ENCODE measurements around the gene C11orf68. TPM values are rescaled to one million over a fixed set of nuclear protein-coding genes. Genes with fewer than 3 reads are reported as not detected.

C11orf68 gene
- total RNA-seq, 2 donors from 2014 or later = 26.0 to 29.1 TPM

GRCh38 chr11:65868076-65868667, 50.7 kb downstream of the C11orf68 start:
- Mint-ChIP-seq H3K27me3 (ENCODE audit: insufficient read depth) (no peaks in the 10 kb centered on the region), H3K9me3 (no peaks in the 10 kb centered on the region), H3K4me3 (peak overlapping the region; percentile 51), H3K36me3 (ENCODE audit: low read depth) (peaks cover 53% of the 10 kb centered on the region), H3K27ac (no peak overlapping the region), H3K4me1 (peaks cover 8% of the 10 kb centered on the region)
- Histone ChIP-seq H3K4me3 (ENCODE audit: low read length) (no peak overlapping the region), H3K9ac (ENCODE audit: extremely low read depth, low read length, poor library complexity, severe bottlenecking) (no peak overlapping the region), H3K27me3 (ENCODE audit: control insufficient read depth, insufficient read depth, low read length, poor library complexity, severe bottlenecking) (no peaks in the 10 kb centered on the region), H3K4me1 (ENCODE audit: control insufficient read depth, insufficient read depth, low read length) (no peaks in the 10 kb centered on the region), H3K9me3 (ENCODE audit: control insufficient read depth, low read length) (no peaks in the 10 kb centered on the region), H3K27ac (ENCODE audit: low read depth, low read length) (no peak overlapping the region), H3K36me3 (ENCODE audit: control insufficient read depth, insufficient read depth, low read length) (peaks cover 61% of the 10 kb centered on the region)
- peak; percentile 86 for DNase-seq
- TF ChIP-seq CTCF (conservative IDR thresholded peaks at IDR 0.05) = no peak
- WGBS, 2 experiments (ENCODE audit: insufficient coverage in 1 of 2, insufficient read length in 1 of 2) = 90 to 94% methylated on average over 17 to 18 of the region's 19 CpGs

GRCh38 chr11:65867284-65868071, 51.4 kb downstream of the C11orf68 start:
- H3K4me1 ChIP-seq (ENCODE audit: control insufficient read depth, insufficient read depth, low read length) = peaks cover under 1% of the 10 kb centered on the region
- H3K27ac ChIP-seq (ENCODE audit: low read depth, low read length) = no peak overlapping the region
- peak; percentile 84 for DNase-seq
- H3K9me3 ChIP-seq (ENCODE audit: control insufficient read depth, low read length) = no peaks in the 10 kb centered on the region
- Mint-ChIP-seq H3K27ac (no peak overlapping the region), H3K36me3 (ENCODE audit: low read depth) (peaks cover 59% of the 10 kb centered on the region), H3K4me1 (peaks cover 5% of the 10 kb centered on the region), H3K4me3 (peak overlapping the region; percentile 51), H3K27me3 (ENCODE audit: insufficient read depth) (no peaks in the 10 kb centered on the region), H3K9me3 (no peaks in the 10 kb centered on the region)
- H3K4me3 ChIP-seq (ENCODE audit: low read length) = no peak overlapping the region
- H3K9ac ChIP-seq (ENCODE audit: extremely low read depth, low read length, poor library complexity, severe bottlenecking) = no peak overlapping the region
- 67 to 68% methylated on average over 26 to 28 of the region's 29 CpGs for WGBS, 2 experiments (ENCODE audit: insufficient coverage in 1 of 2, insufficient read length in 1 of 2)
- no peaks in the 10 kb centered on the region for H3K27me3 ChIP-seq (ENCODE audit: control insufficient read depth, insufficient read depth, low read length, poor library complexity, severe bottlenecking)
- no peak for TF ChIP-seq CTCF (conservative IDR thresholded peaks at IDR 0.05)
- H3K36me3 ChIP-seq (ENCODE audit: control insufficient read depth, insufficient read depth, low read length) = peaks cover 67% of the 10 kb centered on the region

Other genes with a start within 250 kb of the C11orf68 start
- gene KAT5, start 206.8 kb downstream of the C11orf68 start, total RNA-seq = 10 to 100 TPM; 48.5 to 48.8 TPM
- 10 to 100 TPM; 41.6 to 47.9 TPM for gene RNASEH2C, start 198.3 kb downstream of the C11orf68 start, total RNA-seq
- gene AP5B1, start 138.1 kb downstream of the C11orf68 start, total RNA-seq = 10 to 100 TPM; 17.8 to 29.9 TPM
- gene OVOL1, start 132.0 kb downstream of the C11orf68 start, total RNA-seq = 1 to 10 TPM; 3.4 to 5.5 TPM
- gene SNX32, start 85.1 kb downstream of the C11orf68 start, total RNA-seq = 1 to 10 TPM; 1.5 to 4.3 TPM
- 1,000 to 10,000 TPM; 1,218 to 1,284 TPM for gene CFL1, start 60.9 kb downstream of the C11orf68 start, total RNA-seq
- 10 to 100 TPM; 51.0 to 64.5 TPM for gene MUS81, start 58.6 kb downstream of the C11orf68 start, total RNA-seq
- gene EFEMP2, start 46.3 kb downstream of the C11orf68 start, total RNA-seq = 10 to 100 TPM; 84.5 to 99.6 TPM
- not detected for gene CTSW, start 39.2 kb downstream of the C11orf68 start, total RNA-seq
- gene FIBP, start 30.6 kb downstream of the C11orf68 start, total RNA-seq = 10 to 100 TPM; 81.0 to 92.0 TPM
- gene CCDC85B, start 28.4 kb downstream of the C11orf68 start, total RNA-seq = 10 to 100 TPM; 18.2 to 23.9 TPM
- 1 to 10 TPM in 1 of 2 donors, not detected in 1; 1.8 TPM for gene FOSL1, start 18.7 kb downstream of the C11orf68 start, total RNA-seq
- gene DRAP1, start 364 bp upstream of the C11orf68 start, total RNA-seq = 100 to 1,000 TPM in 1 of 2 donors, 10 to 100 TPM in 1; 83.8 to 103 TPM
- 1 to 10 TPM in 1 of 2 donors, under 1 TPM in 1; 0.97 to 5.6 TPM for gene TSGA10IP, start 26.4 kb upstream of the C11orf68 start, total RNA-seq
- gene SART1, start 42.7 kb upstream of the C11orf68 start, total RNA-seq = 10 to 100 TPM; 50.6 to 52.0 TPM
- 10 to 100 TPM; 37.4 to 40.1 TPM for gene EIF1AD, start 83.1 kb upstream of the C11orf68 start, total RNA-seq
- gene BANF1, start 83.4 kb upstream of the C11orf68 start, total RNA-seq = 100 to 1,000 TPM; 348 to 409 TPM
- gene CST6, start 92.9 kb upstream of the C11orf68 start, total RNA-seq = 1 to 10 TPM; 2.1 to 4.2 TPM
- not detected for gene CATSPER1, start 107.4 kb upstream of the C11orf68 start, total RNA-seq
- 10 to 100 TPM in 1 of 2 donors, 1 to 10 TPM in 1; 7.4 to 11.2 TPM for gene GAL3ST3, start 130.1 kb upstream of the C11orf68 start, total RNA-seq
- gene SF3B2, start 133.3 kb upstream of the C11orf68 start, total RNA-seq = 100 to 1,000 TPM; 209 to 254 TPM
- gene PACS1, start 151.2 kb upstream of the C11orf68 start, total RNA-seq = 10 to 100 TPM; 67.0 to 67.1 TPM